B cell (primary cell): ENCODE measurements around the gene SLC2A9. TPM values are rescaled to one million over a fixed set of nuclear protein-coding genes. Genes with fewer than 3 reads are reported as not detected.

Experiments
- ATAC-seq: fragments of 200-7000 bp; cut with Tn5 transposase; one replicate; pipeline ENCODE4 v1.10.0; 2021; ENCODE audit warnings: low read depth, mild to moderate bottlenecking, moderate number of reproducible peaks, moderate library complexity
- CTCF ChIA-PET: fragments of 350-600 bp; sonication (Branson Sonifier 250); formaldehyde crosslinking; loops from one replicate; lab custom pipeline; 2021; ENCODE audit warnings: antibody characterized with exemption, inconsistent platforms; lab: Charles Lee
- POLR2A ChIA-PET: fragments of 350-600 bp; sonication (Branson Sonifier 250); formaldehyde crosslinking; loops from one replicate; lab custom pipeline; 2021; ENCODE audit warnings: antibody characterized with exemption; lab: Charles Lee
- DNase-seq: peaks from one replicate; pipeline ENCODE4 v3.0.0; 2013
- H2AFZ ChIP-seq: 2 replicates; pipeline ENCODE4 v1.6.1; 2012; ENCODE audit warnings: mild to moderate bottlenecking, low read depth, low read length; ENCODE audit not compliant: insufficient read depth, poor library complexity, severe bottlenecking
- H3K27ac ChIP-seq, 2 donors: 1 replicate in 1 of 2; 2 replicates in 1 of 2; pipeline ENCODE4 v1.5.1; 2012 to 2013; ENCODE audit warnings: low read length in 2 of 2, mild to moderate bottlenecking in 2 of 2, moderate library complexity in 1 of 2
- H3K27me3 ChIP-seq, 4 experiments: fragments of 200-600 bp in 1 of 4; sonication (generic) in 1 of 4; replicated peaks in 1 of 4; 1 replicate in 2 of 4; 2 replicates in 2 of 4; pipeline versions ENCODE4 v1.6.1 to v1.7.0; 2013 to 2016; ENCODE audit warnings: low read length in 3 of 4, mild to moderate bottlenecking in 2 of 4, mixed read lengths in 1 of 4, moderate library complexity in 1 of 4; ENCODE audit not compliant: insufficient read depth in 4 of 4, control insufficient read depth in 3 of 4; ENCODE audit errors: control extremely low read depth in 1 of 4
- H3K36me3 ChIP-seq, 2 experiments: replicated peaks in 1 of 2; 1 replicate in 1 of 2; 2 replicates in 1 of 2; pipeline versions ENCODE4 v1.6.1 to v1.7.1; 2013; ENCODE audit warnings: low read length in 1 of 2; ENCODE audit not compliant: insufficient read depth in 2 of 2, control insufficient read depth in 1 of 2; ENCODE audit errors: control extremely low read depth in 1 of 2, extremely low read depth in 1 of 2
- H3K4me1 ChIP-seq, 2 donors: fragments of 200-600 bp in 1 of 2; sonication (generic) in 1 of 2; 1 replicate in 1 of 2; 2 replicates in 1 of 2; pipeline versions ENCODE4 v1.5.1 to v1.6.1; 2013 to 2017; ENCODE audit warnings: low read length in 2 of 2; ENCODE audit not compliant: control insufficient read depth in 2 of 2, insufficient read depth in 2 of 2
- H3K4me2 ChIP-seq: replicated peaks from 2 replicates; pipeline ENCODE3; 2012; ENCODE audit warnings: mild to moderate bottlenecking, low read depth, low read length; ENCODE audit not compliant: poor library complexity, severe bottlenecking
- H3K4me3 ChIP-seq, 5 experiments: fragments of 200-600 bp in 1 of 5; sonication (generic) in 1 of 5; 1 replicate in 3 of 5; 2 replicates in 2 of 5; pipeline versions ENCODE4 v1.5.1 to v1.7.0; 2011 to 2016; ENCODE audit warnings: low read length in 4 of 5, mild to moderate bottlenecking in 4 of 5, low read depth in 2 of 5, control low read depth in 1 of 5, moderate library complexity in 1 of 5; ENCODE audit not compliant: insufficient read depth in 1 of 5; ENCODE audit errors: control extremely low read depth in 1 of 5, extremely low read depth in 1 of 5
- H3K79me2 ChIP-seq: fragments of 200-600 bp; sonication (generic); one replicate; pipeline ENCODE4 v1.6.0; 2016; ENCODE audit warnings: low read length; ENCODE audit not compliant: control insufficient read depth, insufficient read depth
- H3K9ac ChIP-seq: fragments of 200-600 bp; sonication (generic); 2 replicates; pipeline ENCODE4 v1.6.1; 2017; ENCODE audit warnings: mild to moderate bottlenecking, low read length, moderate library complexity
- H3K9me3 ChIP-seq, 3 donors: one replicate each; pipeline versions ENCODE4 v1.6.1 to v1.7.1; 2013; ENCODE audit warnings: low read length in 2 of 3; ENCODE audit not compliant: control insufficient read depth in 2 of 3, insufficient read depth in 1 of 3; ENCODE audit errors: control extremely low read depth in 1 of 3
- H4K20me1 ChIP-seq: 2 replicates; pipeline ENCODE4 v1.6.0; 2012; ENCODE audit warnings: mild to moderate bottlenecking, low read length; ENCODE audit not compliant: insufficient read depth, control insufficient read depth, poor library complexity, severe bottlenecking
- H3K27ac Mint-ChIP-seq: one replicate; pipeline ENCODE4 v1.8.0; 2021; ENCODE audit warnings: mixed read lengths
- H3K27me3 Mint-ChIP-seq: one replicate; pipeline ENCODE4 v1.8.0; 2021; ENCODE audit warnings: mixed read lengths
- H3K4me1 Mint-ChIP-seq: one replicate; pipeline ENCODE4 v1.8.0; 2021; ENCODE audit warnings: mixed read lengths
- H3K4me3 Mint-ChIP-seq: one replicate; pipeline ENCODE4 v1.8.0; 2021; ENCODE audit warnings: mixed read lengths
- H3K9me3 Mint-ChIP-seq: one replicate; pipeline ENCODE4 v1.8.0; 2022; ENCODE audit warnings: mixed read lengths; ENCODE audit not compliant: insufficient read depth
- EZH2 ChIP-seq: IDR thresholded peaks from 2 replicates; pipeline ENCODE4 v1.6.1; 2012; ENCODE audit warnings: borderline replicate concordance, low read depth, mild to moderate bottlenecking, moderate library complexity, low read length; ENCODE audit not compliant: insufficient read depth, poor library complexity, severe bottlenecking
- WGBS: methylation state at CpG from one replicate; pipeline ENCODE4 v1.1.5; 2013; ENCODE audit warnings: missing lambda C conversion rate; ENCODE audit not compliant: insufficient coverage; 5-methylcytosine and 5-hydroxymethylcytosine counted together
- intact Hi-C: fragments of 100-400 bp; cut with micrococcal nuclease; formaldehyde crosslinking; loops from one replicate; pipeline ENCODE4 v1.10.0; 2022
- polyA plus RNA-seq: library from polyadenylated mRNA; depleted of rRNA; stranded (reverse); fragments of >200 nt; gene quantifications from 2 replicates; pipeline ENCODE4 v1.2.3, GENCODE V29; 2012
- total RNA-seq, 2 donors: library from RNA; stranded (reverse); fragments of 120-200 nt in 1 of 2; gene quantifications; 1 replicate in 1 of 2; 2 replicates in 1 of 2; pipeline versions ENCODE4 v1.2.3 to v1.2.4, GENCODE V29; 2013 to 2022
- TF ChIP-seq, protein P1 (sequence below): fragments of 200-600 bp; IDR thresholded peaks from one replicate; pipeline ENCODE4 v1.8.0; 2022; ENCODE audit warnings: antibody characterized with exemption, mild to moderate bottlenecking

SLC2A9 gene
- total and polyA plus RNA-seq, 2 donors (not counting 1 experiment from before 2014, with no cell fraction given), result 0.89 to 2.1 TPM

DNA sequence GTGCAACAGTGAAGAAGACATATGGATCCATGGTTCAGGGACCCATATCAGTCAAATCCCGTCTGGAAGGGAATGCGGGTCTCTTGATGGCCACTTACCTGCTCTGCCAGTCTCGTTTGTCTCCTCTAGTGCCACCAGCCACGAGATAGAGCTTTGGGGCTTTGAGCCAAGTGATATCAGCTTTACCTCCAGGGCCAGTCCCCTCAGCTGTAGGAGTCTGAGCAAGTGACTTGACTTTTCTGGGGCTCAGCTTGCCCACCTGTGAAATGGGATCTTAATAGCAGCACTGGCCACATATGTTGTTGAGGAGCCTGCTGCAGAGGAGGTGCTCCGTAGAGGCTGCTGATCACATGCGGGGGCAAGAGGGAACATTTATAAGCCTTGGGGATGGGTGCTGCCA is 1.2 kb downstream of the SLC2A9 start:
- peaks cover 49% of the 10 kb centered on the region for H3K4me1 Mint-ChIP-seq
- WGBS, result 92% methylated on average over 6 of the region's 6 CpGs
- H3K79me2 ChIP-seq, result no peaks in the 10 kb centered on the region
- peaks cover 22 to 43% of the 10 kb centered on the region in 2 donors for H3K4me1 ChIP-seq
- ATAC-seq, result no peak
- no peak overlapping the region for H3K4me2 ChIP-seq
- H3K9ac ChIP-seq, result no peak overlapping the region
- H4K20me1 ChIP-seq, result no peaks in the 10 kb centered on the region
- peak overlapping the region; percentile 46 for H3K27ac Mint-ChIP-seq
- no peaks in the 10 kb centered on the region for H3K9me3 Mint-ChIP-seq
- peaks cover 0 to 5% (median 0%) of the 10 kb centered on the region in 3 donors for H3K9me3 ChIP-seq
- no peak overlapping the region for H3K4me3 ChIP-seq
- peak overlapping the region; percentile 68 for H3K4me3 Mint-ChIP-seq
- TF ChIP-seq EZH2, result no peak
- TF ChIP-seq, protein P1, sequence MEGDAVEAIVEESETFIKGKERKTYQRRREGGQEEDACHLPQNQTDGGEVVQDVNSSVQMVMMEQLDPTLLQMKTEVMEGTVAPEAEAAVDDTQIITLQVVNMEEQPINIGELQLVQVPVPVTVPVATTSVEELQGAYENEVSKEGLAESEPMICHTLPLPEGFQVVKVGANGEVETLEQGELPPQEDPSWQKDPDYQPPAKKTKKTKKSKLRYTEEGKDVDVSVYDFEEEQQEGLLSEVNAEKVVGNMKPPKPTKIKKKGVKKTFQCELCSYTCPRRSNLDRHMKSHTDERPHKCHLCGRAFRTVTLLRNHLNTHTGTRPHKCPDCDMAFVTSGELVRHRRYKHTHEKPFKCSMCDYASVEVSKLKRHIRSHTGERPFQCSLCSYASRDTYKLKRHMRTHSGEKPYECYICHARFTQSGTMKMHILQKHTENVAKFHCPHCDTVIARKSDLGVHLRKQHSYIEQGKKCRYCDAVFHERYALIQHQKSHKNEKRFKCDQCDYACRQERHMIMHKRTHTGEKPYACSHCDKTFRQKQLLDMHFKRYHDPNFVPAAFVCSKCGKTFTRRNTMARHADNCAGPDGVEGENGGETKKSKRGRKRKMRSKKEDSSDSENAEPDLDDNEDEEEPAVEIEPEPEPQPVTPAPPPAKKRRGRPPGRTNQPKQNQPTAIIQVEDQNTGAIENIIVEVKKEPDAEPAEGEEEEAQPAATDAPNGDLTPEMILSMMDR, result no peak
- no peaks in the 10 kb centered on the region for H3K27me3 ChIP-seq
- no peak overlapping the region for H3K27ac ChIP-seq
- CTCF ChIA-PET, result no interaction called here
- H2AFZ ChIP-seq, result no peak overlapping the region
- POLR2A ChIA-PET, result no interaction called here
- no peaks in the 10 kb centered on the region for H3K36me3 ChIP-seq
- no peak for DNase-seq
- H3K27me3 Mint-ChIP-seq, result no peaks in the 10 kb centered on the region
- intact Hi-C loops, result no loop called here

DNA sequence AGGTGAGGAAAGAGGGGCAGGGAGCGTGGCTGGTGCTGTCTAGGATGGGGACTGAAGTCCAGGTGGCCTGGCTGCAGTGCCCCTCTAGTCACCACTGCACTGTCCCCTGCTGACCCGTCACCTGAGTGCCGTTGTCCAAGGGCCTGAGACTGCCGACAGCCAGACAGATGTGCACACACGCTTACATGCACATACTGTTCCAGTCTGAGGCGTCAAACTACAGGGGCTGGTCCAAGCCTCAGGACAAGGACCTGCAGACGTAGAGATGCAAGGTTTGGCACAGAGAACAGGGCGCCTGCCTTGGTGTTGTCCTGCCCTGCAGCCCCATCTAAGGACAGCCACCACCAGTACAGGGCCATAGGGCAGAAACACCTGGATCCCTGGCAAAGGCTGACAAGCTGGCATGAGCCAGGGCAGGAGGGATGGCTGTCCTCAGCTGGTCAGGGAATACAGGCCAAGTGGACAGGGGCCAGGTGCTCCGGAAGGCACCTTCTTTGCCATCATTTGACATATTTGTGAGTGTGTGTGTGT is 1.7 kb downstream of the SLC2A9 start:
- no peak for DNase-seq
- WGBS, result 90% methylated on average over 9 of the region's 9 CpGs
- Mint-ChIP-seq H3K4me1 (peaks cover 49% of the 10 kb centered on the region), H3K27me3 (no peaks in the 10 kb centered on the region), H3K9me3 (no peaks in the 10 kb centered on the region), H3K4me3 (peak overlapping the region; percentile 91), H3K27ac (peak overlapping the region; percentile 89)
- Histone ChIP-seq H3K36me3 (no peaks in the 10 kb centered on the region), H3K9me3 (peaks cover 0 to 5% (median 0%) of the 10 kb centered on the region in 3 donors), H3K9ac (peak overlapping the region; percentile 71), H4K20me1 (no peaks in the 10 kb centered on the region), H3K4me3 (peak overlapping the region in 4 of 5 experiments; percentile 60 to 66 (median 65)), H3K27ac (peak overlapping the region; percentile 73 to 77), H3K4me1 (peaks cover 22 to 43% of the 10 kb centered on the region in 2 donors), H3K79me2 (no peaks in the 10 kb centered on the region), H3K27me3 (no peaks in the 10 kb centered on the region), H3K4me2 (peak overlapping the region; percentile 83), H2AFZ (peak overlapping the region; percentile 86)
- CTCF ChIA-PET, result interaction anchor here (0.6 to 1.0 kb wide), 3 partner anchors 98 to 566 kb away, joined by 3 to 4 read pairs (median 3); no protein-coding TSS in a partner anchor
- TF ChIP-seq, protein P1, result no peak
- TF ChIP-seq EZH2, result no peak
- intact Hi-C loops, result loop anchor here (1.0 to 5.0 kb wide), 6 partner anchors 97 to 518 kb away; partner anchors contain the start of genes WDR1 and ZNF518B
- POLR2A ChIA-PET, result no interaction called here
- ATAC-seq, result no peak
